HG02798 (cell line): ENCODE measurements around the gene L3MBTL4.
"Not testable (repeated sequence)": the region's sequence is repeated elsewhere in the genome, so short reads cannot be mapped to it uniquely, and the experiment has no call there.

ENCODE experiments used
- ATAC-seq: cut with Tn5 transposase; IDR thresholded peaks from one replicate; pipeline ENCODE4 v1.9.1; 2021; ENCODE audit warnings: mild to moderate bottlenecking; ENCODE audit not compliant: unreplicated experiment, poor library complexity

Gene L3MBTL4

DNA sequence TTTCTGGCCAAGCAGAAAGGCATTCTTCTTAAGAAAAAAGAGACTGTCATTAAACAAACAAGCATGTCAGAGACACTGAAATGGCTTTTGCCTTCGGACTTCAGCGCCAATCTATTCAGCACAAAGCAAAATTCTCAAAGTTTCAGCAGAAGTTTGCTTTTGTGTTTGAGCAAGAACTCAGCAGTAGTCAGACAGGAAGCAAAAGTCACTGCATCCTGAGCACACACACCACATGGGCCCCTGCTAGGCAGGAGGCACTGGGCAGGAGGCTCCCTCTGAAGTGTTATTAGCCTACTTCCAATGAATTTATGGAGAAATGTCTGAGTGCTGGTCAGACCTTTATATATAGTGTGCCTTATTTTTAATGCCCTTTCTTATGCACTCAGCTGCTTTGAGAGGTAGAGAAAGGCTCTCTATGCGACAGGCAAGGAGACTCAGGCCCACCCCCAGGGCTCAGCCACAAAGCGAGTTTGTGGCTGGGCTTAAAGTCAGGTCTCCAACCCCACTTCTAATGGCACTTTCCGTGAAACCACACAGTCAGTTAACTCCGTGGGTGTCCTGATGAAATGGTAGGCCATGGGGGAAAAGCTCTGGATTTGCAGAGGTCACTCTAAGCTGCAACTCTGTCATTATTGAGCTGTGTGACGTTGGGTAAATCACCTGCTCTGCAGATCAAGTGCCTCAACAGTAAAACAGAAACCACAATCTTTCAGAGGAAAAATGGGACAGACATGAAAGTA, 358.4 kb downstream of the L3MBTL4 start:
- ATAC-seq, result peak; percentile 58

DNA sequence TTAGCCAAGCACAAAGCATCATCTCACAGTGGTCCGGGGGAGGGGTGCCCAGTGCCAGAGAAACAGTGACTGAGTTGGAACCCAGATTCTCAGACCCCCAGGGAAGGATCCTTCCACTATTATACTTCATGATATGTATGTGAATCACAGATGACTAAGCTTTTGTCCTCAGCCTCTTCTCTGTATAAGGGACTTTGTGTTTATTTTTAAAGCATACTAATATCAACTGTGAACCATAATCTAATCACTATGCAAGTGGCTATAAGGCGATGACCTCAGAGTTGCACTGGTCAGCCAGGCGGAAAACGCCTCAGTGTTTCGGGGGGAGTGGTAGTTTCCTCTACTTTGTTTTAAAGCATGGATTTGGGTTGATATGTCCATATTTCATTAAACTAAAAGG, 359.0 kb downstream of the L3MBTL4 start:
- ATAC-seq, result no peak

DNA sequence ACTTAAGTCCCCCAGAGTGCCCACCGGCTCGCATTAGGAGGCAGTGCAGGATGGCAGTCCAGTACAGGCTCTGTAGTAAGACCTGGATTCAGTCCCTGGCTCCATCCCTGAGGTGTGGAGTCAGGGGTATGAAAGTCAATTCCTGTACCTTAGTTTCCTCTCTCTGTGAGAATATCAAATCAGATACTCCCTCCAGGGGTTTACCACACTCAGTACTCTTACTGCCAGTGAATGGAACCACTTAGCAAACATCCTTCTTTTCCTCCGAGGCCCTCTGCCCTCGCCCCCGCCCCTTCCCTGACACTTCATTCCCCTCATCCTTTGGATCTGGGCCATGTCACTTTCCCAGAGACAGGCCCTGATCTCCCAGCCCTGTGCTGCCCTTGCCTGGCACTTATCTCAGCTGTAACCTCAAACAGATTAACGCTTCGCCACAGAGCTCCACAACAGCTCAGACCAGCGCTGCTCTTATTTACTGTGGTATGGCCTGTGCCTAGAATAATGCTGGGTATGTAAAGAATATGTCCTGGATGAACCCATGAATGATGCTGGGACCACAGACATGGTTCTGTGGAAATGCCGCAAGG, 360.4 kb downstream of the L3MBTL4 start:
- no peak for ATAC-seq

DNA sequence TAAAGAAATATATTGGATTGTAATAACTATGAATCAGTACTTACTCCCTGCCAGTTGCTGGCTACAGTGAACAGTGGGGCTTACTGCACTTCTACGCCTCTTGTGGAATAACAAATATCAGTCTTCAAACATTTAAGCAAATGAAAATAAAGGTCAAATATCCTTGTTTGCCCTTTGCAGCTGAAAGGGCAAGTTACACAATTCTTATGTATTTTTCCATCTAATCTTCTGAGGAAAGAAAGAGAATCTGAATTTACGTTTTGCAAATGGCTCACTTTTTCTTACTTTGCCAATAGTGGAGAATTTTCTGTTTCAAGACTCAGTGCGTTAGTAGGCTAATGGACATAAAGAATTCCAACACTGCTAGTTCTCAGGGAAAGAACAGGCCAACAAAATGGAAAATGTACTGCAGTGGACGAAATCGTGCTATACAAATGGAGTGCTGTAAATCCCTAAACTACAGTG, 362.2 kb downstream of the L3MBTL4 start:
- ATAC-seq, result no peak

DNA sequence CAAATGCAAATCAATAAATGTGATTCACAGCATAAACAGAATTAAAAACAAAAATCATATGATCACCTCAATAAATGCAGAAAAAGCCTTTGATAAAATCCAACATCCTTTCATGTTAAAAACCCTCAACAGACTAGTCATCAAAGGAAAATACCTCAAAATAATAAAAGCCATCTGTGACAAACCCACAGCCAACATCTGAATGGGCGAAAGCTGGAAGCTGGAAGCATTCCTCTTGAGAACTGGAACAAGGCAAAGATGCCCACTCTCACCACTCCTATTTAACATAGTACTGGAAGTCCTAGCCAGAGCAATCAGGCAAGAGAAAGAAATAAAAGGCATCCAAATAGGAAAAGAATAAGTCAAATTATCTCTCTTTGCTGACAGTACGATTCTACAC, 367.1 kb downstream of the L3MBTL4 start:
- not testable (repeated sequence) for ATAC-seq

DNA sequence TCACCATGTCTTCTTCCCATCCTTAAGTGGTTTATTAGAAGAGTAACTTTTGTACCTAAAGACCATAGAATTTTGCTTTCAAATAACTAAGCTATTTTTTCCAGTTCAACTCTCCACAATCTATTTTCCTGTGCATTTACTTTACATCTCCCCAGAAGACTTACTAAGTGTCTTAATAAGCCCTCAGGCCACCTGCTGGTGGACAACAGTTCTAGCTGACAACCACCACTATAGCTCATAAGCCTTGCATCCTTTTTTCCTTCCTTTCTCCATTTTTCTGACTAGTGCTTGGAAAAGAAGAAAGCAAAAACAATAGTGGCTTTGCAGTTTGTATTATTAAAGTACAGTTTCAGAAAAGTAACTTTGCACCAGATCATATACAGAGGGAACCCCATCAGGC, 369.9 kb downstream of the L3MBTL4 start:
- ATAC-seq, result no peak

DNA sequence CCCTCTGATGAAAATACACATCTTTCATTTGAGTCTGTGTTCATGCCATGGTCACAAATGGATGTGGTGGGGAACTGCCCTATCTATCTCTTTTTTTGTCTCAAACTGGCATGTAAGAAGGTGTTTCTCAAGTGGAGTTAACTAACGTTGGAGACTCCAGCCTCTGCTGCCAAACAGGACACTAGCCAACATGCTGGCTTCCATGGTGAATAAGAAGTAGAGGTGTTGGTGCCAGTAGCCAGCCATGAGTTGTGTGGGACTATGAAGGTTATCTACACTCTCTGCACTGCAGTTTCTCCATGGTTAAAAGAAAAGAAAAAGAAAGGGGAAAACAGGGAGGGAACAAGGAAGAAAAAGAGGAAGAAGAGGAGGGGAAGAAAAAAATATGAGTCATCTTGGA, 370.4 kb downstream of the L3MBTL4 start:
- no peak for ATAC-seq

DNA sequence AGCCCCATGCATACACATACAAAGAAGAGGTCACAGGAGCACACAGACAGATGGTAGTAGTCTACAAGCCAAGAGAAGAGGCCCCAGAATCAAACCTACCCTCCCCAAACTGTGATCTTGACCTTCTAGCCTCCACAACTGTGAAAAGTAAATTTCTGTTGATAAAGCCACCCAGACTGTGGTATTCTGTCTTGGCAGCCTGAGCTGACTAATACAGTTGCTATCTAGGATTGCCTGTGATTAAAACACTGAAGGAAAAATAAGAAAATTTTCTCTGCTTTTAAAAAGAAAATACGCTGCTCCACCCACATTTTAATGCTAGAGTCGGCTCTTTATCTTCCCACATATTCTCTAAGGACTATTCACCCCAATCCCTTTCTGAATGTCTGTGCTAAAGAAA, 375.7 kb downstream of the L3MBTL4 start:
- no peak for ATAC-seq

DNA sequence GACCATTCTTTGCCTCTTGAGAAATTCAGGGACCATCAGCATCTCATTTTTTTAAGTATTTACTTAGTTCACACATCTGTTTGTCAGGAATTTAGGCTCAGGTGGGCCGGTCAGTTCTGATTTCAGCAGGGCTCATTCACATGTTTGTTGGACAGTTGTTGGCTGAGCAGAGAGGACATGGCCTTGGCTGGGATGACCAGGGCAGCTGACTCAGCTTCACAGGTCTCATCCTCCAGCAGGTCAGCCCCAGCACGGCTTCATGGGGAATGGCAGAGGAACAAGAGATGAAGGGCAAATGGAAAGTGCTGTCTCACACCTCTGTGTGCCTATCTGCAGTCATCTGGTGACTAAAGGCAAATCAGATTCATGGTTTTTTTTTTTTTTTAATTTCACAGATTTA, 383.3 kb downstream of the L3MBTL4 start:
- ATAC-seq, result no peak

DNA sequence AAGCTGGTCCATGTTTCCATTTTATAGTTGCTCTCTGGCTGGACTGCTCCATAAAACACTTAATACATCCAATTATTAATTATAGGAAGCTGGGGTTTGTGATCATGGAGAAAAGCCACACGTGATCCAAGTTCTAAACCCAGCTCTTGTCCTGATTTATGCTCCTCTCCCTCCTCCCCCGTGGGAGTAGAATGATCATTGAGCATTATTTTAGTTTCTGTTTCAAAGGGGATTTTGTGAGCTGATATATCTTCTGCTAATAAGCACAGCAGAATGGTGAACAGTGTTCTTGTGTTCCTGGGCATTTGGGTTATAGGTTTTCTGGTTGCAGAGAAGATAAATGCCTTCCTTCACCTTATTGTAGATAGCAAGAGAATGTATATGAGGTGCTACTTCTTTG, 383.7 kb downstream of the L3MBTL4 start:
- no peak for ATAC-seq

DNA sequence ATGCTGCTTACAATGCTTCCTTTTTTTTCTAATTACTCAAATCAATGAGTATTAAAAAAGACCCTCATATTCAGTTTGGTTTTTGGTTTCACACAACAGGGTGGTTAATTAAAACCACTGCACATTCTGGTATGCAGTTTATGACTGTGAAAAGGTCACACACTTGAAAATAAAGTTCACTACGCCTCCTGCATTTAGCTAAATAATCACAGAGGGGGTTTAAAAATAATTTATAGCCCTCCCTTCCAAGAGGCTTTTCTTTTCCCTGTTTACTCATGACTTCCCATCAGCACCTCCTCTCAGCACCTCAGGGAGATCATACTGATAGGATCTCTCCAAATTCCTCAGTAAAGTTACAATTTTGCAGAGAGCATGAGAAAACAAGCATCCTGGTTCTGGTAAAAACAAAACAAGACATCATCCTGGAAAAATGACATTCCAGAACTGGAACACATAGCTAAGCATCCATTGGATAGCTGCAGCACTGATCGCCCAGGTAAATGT, 389.9 kb downstream of the L3MBTL4 start:
- no peak for ATAC-seq

DNA sequence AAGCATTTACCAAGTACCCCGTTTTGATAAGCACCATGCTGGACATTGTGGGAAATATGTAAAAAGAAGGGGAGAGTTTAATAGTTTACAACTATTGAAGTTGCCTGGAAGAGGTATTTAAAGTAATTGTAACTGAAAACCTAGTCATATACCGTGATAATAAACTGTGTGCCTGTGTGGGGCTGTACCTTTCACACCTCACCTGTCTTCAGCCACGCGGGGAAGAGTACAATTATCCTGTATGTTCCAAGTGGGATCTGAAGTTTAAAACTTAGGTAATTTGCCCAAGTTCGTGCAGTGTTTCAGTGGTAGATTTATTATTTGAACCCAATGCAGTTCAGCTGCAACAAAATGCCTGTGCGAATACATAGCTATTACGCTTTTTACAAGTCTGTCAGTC, 391.2 kb downstream of the L3MBTL4 start:
- ATAC-seq, result no peak

DNA sequence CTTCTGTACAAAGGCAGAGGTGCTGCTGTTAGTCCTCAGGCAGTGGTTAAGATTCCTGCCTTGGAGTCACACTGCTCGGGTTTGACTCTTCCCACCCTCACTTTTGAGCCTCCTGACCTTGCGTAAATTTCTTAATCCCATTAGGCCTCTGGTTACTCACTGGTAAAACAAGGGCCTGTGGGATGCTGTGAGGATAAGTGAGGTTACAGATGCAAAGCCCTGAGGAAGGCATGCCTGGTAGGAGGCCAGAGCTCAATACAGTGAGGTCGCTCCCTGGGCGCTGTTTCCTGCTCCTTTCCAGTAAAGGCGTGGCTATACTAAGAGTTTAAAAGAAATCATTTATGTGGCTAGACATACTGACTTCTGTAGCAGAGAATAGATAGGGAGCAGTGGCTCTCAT, 391.9 kb downstream of the L3MBTL4 start:
- ATAC-seq, result no peak

DNA sequence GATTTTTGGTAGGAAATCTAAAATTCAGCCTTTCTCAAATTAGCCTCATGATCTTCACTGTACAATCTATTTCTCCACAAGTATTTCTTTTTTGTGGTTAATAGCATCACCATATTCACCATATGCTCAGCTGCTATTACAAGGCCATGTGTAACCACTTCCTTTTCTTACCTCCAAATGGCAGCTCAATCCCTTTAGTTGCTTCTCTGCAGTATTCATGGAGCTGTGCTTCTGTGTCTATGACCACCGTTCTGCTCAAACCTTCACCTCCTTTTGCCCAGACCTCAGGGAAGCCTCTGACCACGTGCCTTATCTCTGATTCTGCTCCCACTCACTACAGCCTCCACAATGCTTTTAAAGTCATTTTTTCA, 392.7 kb downstream of the L3MBTL4 start:
- no peak for ATAC-seq

DNA sequence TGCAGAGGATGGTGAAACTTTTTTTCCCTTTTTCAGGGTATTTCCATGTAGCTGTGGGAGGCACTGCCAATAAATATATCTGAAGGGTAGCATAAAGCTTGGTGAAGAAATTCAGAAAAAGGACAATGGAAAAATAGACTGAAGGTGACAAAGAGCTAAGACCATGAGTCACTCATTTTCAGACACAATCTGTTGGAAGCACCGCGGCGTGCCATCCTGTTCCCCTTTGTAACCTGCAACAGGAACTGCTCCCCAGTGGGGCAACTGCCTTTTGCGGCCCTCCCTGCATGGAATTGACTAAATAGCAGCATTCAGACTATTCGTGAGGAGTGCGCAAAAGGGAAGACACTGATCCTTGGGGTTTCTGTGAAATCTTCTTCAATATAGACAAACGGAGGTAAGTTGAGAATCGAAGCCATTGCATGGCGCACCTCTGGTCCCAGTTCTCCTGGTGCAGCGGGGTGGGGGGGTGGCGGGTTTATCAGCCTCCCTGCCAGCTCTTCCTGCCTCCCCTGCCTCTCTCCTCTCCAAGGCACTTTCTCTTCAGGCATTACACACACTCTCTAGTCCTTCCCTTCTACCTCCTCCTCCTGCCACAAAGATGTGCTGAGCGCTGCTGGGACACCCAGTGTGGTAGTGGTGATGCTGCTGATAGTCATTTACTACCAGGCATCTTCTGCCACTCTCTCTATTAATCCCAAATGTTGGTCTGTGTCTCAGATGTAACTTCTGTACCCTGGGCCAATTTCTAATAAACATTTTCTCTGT, 393.2 kb downstream of the L3MBTL4 start:
- ATAC-seq, result no peak

DNA sequence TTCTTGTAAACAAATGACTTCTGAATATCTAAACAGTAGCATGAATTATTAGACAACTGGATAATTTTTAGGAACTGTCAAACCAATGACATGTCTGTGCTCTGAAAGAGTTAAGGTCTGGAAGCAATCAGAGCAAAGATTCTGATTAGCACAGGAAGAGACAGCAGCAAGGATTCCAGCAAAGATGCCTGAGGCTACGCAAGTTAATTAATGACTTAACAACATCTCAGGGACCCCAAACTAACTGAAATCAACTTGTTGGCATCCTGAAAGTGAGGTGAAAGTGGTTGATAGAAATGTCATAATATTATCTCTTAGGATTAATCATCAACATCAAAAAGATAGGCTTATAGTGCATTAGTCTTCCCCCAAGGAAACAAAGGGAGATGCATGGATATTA, 396.0 kb downstream of the L3MBTL4 start:
- no peak for ATAC-seq

DNA sequence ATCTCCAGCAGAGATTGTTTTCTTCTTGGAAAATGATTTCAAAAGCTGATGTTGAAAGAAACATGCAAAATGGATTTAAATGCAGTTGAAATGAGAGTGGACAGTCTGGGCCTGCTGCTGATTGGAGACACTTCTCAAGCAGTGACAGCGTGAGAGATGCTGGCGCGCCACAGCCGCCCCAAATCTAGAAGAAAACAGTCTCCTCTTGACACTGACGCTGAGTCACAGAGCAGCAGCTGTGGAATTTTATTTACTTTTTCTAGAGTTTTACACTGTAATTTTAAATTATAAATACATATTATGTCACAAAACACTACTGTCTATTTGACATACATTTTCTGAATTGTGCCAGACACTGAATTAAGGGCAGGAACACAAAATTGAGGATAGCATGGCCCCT, 397.5 kb downstream of the L3MBTL4 start:
- ATAC-seq, result no peak

DNA sequence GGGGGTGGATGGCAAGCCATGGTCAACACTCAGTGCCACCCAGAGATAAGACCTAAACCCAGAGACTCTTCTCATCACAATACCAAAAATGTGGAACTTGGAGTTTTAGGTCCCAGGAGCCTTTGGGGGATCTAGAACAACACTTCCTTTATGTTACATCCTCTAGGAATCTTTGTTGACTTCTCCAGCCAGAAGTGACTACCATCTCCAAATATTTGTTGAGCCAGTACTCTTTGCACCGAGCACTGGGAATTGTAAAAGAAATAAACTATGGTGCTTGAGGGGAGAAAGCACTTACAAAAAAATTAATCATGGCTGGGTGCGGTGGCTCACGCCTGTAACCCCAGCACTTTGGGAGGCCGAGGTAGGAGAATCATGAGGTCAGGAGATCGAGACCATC, 399.3 kb downstream of the L3MBTL4 start:
- ATAC-seq, result no peak

DNA sequence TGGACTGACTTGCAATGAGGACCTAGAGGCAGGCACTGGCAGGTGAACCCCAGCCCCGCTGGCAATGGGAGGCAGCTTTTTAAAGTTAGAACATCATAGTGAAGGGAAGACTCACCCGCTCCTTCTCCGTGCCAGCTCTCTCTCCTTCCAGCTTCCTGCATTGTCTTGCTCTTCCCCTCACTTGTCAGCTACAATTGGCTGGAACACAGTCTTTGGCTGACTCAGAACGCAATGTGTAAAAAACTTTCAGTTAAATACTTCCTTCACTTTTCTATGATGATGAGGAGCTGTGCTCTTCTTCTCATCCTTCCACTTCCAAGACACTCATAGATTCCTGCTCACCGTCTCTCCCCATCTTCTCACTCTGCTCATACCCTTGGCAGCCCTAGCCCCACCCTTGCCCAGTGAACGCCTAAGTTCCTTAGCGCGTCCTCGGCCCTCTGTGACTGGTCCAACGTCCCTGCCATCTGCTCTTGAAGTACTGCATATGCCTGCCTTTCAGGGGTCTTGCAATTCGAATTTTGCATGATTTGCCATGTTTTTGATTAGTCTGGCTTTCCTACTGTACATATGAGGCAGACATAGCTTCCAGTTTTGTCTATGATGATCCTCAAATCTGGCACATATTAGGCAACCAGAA, 401.4 kb downstream of the L3MBTL4 start:
- ATAC-seq, result no peak

DNA sequence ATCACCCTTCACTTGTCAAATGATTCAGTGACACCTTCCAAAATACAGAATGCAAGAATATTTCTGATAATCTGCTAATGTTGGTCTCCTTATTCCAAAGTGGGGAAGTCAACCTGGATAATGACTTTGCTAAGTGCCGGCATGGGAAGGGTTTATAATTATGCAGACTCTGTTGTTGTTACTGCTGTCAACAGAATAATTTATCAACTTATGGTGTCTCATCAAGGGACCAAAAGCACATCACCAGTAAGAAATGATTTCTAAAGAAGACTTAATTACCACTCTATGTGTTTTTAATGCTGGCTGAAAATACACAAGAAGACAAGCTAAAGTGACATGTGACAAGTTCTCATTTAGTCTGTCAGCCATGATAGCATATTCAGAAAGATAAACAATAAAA, 403.8 kb downstream of the L3MBTL4 start:
- no peak for ATAC-seq

DNA sequence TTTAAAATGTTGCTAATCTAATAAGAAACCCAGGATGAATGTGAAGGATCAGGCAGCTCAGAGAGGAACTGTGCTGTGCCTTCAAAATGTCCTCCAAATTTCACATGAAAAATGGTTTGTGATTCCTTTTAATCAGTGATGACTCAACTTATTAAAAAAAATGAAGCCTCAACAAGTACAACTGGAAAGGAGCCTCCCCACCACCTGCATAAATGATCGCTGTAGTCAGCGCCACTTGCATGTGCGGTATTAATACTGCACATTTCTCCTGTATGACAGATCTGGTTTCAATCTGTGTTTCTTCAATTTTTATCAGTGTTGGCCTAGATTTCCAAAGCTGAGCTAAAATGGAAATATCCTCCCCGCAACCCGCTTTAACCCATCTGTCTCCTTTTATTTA, 404.4 kb downstream of the L3MBTL4 start:
- ATAC-seq, result no peak
